Measurements from ENCODE around the gene PRKAR2B. TPM values are rescaled to one million over a fixed set of nuclear protein-coding genes. Genes with fewer than 3 reads are reported as not detected.

The PRKAR2B gene
- polyA plus RNA-seq, 1 of the 3 experiments (the other 2 are of a cell fraction), result 17.3 TPM

DNA sequence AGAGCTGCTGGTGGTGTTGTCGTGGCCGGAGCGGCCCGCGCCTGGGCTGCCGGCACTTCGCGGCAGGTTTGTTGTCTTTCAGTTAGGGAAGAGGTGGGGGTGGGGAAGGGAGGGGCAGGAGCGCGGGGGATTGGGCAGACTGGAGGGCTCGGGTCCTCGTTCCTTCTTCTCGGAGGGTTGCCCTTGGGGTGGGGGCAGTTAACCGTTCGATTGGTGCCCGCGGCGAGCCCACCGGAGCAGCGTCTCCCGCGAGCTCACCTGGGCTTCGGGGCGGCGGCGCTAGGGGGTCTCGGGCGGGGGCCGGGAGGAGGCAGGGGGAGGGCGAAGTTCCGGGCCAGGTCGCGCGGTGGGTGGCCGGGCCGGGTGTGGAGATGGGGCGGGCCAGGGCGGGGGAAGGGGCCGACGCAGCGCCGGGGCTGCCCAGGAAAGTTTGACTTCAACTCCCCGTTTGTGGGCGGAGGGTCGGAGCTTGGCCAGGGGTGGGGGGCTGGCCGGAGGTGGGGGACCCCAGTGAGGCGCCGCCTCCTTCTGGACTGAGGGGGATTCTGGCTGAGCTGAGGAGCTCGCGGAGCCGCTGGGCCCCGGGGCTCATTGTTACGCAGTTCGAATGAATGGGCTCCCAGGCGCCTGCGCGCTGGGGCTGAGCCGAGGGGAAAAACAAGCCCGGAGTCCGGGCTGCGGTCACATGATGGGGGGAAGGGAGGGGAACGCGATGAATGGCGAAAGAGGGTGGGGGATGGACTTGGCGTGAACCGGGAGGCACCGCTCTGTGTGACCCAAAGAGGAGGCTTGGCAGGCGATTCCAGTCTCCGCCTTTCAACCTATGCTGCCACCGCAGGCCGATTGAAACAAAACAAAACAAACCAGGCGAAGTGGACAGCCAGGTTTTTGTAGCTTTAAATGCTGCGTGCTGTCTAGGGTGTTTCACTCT, 124.9 kb downstream of the PRKAR2B start (continued):
- TF ChIP-seq FOXM1 (IDR thresholded peaks at IDR 0.05; ENCODE audit: low read depth), result no peak
- TF ChIP-seq, protein P1, sequence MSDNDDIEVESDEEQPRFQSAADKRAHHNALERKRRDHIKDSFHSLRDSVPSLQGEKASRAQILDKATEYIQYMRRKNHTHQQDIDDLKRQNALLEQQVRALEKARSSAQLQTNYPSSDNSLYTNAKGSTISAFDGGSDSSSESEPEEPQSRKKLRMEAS (IDR thresholded peaks at IDR 0.05; ENCODE audit: low read depth), result peak; percentile 91
- TF ChIP-seq SIN3A (IDR thresholded peaks at IDR 0.05; ENCODE audit: borderline replicate concordance, low read depth, low read length), result peak; percentile 98
- peak; percentile 96 for TF ChIP-seq MXI1 (IDR thresholded peaks at IDR 0.05; ENCODE audit: low read depth, low read length)
- no peak for TF ChIP-seq GABPA (IDR thresholded peaks at IDR 0.05; ENCODE audit: low read depth)
- TF ChIP-seq EP300 (IDR thresholded peaks at IDR 0.05; ENCODE audit: borderline replicate concordance in 1 of 2, low read depth in 1 of 2, low read length in 1 of 2), result peak; percentile 69 to 75; a peak in 3 of 4 replicates
- TF ChIP-seq FOSL2 (IDR thresholded peaks at IDR 0.05; ENCODE audit: borderline replicate concordance, low read depth), result 0 out of 2 replicates have a peak, but pooled peaks have one; percentile 10
- TF ChIP-seq SMC3 (IDR thresholded peaks at IDR 0.05; ENCODE audit: low read depth, low read length), result no peak
- TF ChIP-seq, protein P2, sequence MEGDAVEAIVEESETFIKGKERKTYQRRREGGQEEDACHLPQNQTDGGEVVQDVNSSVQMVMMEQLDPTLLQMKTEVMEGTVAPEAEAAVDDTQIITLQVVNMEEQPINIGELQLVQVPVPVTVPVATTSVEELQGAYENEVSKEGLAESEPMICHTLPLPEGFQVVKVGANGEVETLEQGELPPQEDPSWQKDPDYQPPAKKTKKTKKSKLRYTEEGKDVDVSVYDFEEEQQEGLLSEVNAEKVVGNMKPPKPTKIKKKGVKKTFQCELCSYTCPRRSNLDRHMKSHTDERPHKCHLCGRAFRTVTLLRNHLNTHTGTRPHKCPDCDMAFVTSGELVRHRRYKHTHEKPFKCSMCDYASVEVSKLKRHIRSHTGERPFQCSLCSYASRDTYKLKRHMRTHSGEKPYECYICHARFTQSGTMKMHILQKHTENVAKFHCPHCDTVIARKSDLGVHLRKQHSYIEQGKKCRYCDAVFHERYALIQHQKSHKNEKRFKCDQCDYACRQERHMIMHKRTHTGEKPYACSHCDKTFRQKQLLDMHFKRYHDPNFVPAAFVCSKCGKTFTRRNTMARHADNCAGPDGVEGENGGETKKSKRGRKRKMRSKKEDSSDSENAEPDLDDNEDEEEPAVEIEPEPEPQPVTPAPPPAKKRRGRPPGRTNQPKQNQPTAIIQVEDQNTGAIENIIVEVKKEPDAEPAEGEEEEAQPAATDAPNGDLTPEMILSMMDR (IDR thresholded peaks at IDR 0.05), result no peak; the same call in 1 of the 2 replicates
- TF ChIP-seq TEAD4 (IDR thresholded peaks at IDR 0.05; ENCODE audit: borderline replicate concordance, insufficient read depth), result no peak
- TF ChIP-seq RXRA (IDR thresholded peaks at IDR 0.05; ENCODE audit: borderline replicate concordance, low read depth), result peak; percentile 78; the same call in 1 of the 2 replicates

DNA sequence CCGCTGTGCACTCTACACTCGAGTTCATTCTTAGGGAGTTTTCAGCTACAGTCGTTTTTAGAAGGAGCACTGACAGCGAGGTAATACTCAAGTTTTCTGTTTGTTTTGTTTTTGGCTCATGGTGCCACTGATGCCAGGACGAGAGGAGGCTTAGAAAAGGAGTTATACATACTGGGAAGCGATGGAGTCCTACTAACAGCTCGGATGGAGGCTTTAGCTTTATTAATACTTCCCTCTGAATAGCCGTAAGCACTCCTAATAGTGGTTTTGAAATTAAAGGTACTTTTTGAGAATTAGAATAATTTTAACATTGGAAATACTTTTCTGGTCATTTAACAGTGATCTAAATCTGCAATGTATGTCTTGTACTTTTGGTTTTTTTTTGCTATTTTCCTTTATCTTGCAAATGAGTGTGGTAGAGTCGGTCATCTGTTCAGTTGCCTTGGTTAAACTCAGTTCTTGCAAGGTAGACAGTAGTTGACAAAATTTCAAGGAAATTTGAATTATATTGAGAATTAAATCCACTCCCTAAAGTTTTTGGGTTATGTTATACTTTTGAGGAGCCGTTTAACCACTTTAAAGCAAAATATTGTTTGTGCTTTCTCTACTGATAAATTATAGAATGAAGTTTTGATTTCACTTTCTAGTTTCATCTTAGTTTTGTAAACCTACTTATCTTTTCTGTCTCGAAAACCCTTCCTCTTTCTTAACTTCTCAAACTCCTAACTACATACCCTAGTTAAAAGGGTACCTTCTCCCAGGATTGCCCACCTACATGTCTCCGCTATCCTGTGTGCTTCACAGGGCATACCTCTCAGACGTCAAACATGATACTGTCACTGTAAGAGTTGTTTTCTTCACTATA, 125.8 kb downstream of the PRKAR2B start:
- TF ChIP-seq, protein P2 (IDR thresholded peaks at IDR 0.05), result no peak
- Histone ChIP-seq H2AFZ (ENCODE audit: low read depth) (peak overlapping the region; percentile 1; the same call in 1 of the 2 replicates), H3K4me3 (ENCODE audit: low read depth in 2 of 2, low read length in 1 of 2) (peak overlapping the region; percentile 87 to 89), H3F3A (replicated peaks; ENCODE audit: insufficient read depth) (peaks cover 21% of the 10 kb centered on the region), H3K27me3 (ENCODE audit: insufficient read depth) (no peaks in the 10 kb centered on the region), H3K27ac (ENCODE audit: low read depth in 2 of 2, low read length in 1 of 2) (peak overlapping the region; percentile 86 to 88), H3K36me3 (replicated peaks in 1 of 2; ENCODE audit: control insufficient read depth in 1 of 2, insufficient read depth in 2 of 2, low read length in 1 of 2) (peaks cover 9 to 11% of the 10 kb centered on the region in 2 experiments), H3K79me2 (ENCODE audit: insufficient read depth) (peaks cover 54% of the 10 kb centered on the region), H3K4me2 (peak overlapping the region; percentile 81), H3K9me2 (no peaks in the 10 kb centered on the region), H3K9ac (peak overlapping the region; percentile 89), H4K20me1 (ENCODE audit: insufficient read depth) (peaks cover 53% of the 10 kb centered on the region), H3K4me1 (ENCODE audit: control insufficient read depth in 1 of 2, insufficient read depth in 2 of 2, low read depth in 1 of 2, low read length in 1 of 2) (peaks cover 0 to 13% of the 10 kb centered on the region in 2 experiments; a peak in 2 of 4 replicates), H3K9me3 (no peaks in the 10 kb centered on the region)
- ChIA-PET CTCF (interaction anchor here (0.6 to 6.3 kb wide), 7 partner anchors 8 to 585 kb away, joined by 3 to 77 read pairs (median 3); no protein-coding TSS in a partner anchor), POLR2A (interaction anchor here (1.0 to 3.2 kb wide), 3 partner anchors 31 to 573 kb away, joined by 3 to 19 read pairs (median 7); partner anchors contain the start of gene CBLL1)
- 14% methylated on average over 13 of the region's 13 CpGs for WGBS (ENCODE audit: low lambda C conversion rate)
- DNase-seq, result no peak

Data from SK-N-SH (cell line).